HG03045 (cell line): Measurements from ENCODE around the gene ASTN2.

Experiments used
- ATAC-seq: cut with Tn5 transposase; IDR thresholded peaks from one replicate; pipeline ENCODE4 v1.9.1; 2021; ENCODE audit warnings: mild to moderate bottlenecking, moderate library complexity; ENCODE audit not compliant: unreplicated experiment

The ASTN2 gene

DNA sequence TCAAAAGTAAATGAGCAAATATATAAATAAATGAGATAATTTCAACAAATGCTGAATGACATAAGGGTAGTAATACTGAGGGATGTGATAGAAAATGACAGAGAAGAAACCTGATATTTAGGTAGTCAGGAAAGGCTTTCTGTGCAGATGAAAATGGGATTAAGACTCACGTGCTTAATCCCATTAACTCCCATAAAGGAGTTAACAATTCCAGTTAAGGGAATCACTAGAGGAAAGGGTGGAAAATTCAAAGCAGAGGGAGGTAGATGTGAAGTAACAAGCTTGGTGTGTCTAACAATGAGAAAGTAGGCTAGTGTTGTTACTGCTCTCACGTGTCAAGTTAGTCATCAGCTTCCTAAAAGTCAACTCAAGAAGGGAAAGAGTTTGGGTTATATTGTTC, 818.2 kb downstream of the ASTN2 start:
- no peak for ATAC-seq

DNA sequence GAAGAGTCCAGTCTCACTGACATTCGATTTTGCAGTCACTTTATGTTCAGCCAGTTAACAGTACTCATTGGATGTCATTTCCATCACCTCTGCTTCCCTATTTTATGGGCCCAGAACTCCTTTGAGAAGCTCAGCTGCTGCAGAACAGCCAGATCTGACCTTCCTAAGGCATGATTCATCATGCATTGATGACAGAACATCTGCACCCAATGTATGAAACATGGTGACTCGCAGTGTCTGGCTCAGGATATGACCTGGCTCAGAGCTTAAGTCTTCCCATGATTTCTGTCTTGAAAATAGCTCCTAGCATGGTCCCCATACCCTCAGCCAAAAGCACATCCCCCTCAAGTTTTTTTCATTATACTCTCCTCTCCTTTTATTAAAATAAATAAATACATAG, 820.3 kb downstream of the ASTN2 start:
- no peak for ATAC-seq

DNA sequence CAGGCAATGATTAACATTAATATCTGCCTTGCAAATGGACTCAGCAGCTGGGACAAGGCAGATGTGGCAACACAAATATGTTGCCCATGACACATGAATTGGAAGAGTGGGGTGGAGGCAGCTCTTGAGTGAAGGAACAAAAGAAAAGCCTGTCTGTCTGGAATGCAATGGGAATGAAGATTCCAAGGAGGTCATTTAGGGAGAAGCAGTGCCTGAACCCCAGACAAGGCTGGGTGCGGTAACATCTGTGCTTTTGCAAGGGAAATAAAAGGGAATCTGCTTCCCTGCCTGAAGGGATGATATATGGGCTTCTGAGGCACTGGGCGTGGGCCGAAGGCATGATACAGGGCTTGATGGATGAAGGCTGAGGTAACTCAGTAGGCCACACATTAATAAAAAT, 821.9 kb downstream of the ASTN2 start:
- ATAC-seq, result no peak

DNA sequence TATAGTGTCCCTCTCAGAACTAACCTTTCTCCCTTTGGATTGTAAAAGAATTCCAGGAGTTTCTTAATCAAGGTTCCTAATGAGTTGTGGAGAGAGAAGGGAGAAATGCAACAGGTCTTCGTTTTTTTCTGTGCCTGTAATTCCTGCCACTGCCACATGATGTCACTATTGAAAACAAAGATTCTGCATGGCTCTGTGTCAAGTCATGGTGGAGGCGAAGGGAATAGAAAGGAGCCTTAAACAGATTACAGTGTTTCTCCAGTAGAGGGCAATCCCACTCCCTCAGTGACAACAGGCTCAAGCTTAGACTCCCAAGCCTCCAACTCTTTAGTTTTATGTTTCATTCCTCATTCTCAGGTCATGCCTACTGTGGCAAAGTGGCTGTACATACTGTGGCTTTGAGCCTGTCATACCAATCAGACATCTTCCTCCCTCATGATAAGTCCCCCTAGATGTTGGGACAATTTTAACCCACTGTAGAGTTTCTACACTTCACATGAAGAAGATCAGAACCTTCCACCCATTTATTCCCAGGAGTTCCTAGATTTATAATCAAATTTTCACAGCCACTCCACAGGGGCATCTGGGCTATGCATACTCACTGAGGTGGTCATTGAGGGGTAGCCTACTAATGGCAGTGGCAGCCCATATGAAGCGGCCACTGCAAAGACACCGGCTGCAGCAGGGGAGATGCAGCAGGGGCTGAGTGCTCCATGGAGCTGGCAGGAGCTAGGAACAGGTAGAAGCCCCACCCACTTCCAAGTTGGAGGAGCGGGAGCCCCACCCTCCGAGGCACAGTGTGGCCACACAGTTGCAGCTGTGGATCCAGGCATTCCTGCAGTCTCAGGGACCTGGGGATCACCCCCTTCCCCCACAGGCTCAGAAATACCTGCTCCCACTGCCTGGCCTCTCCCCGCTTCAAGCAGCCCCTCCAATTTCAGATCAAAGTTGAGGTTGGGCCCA, 825.2 kb downstream of the ASTN2 start:
- ATAC-seq, result no peak

DNA sequence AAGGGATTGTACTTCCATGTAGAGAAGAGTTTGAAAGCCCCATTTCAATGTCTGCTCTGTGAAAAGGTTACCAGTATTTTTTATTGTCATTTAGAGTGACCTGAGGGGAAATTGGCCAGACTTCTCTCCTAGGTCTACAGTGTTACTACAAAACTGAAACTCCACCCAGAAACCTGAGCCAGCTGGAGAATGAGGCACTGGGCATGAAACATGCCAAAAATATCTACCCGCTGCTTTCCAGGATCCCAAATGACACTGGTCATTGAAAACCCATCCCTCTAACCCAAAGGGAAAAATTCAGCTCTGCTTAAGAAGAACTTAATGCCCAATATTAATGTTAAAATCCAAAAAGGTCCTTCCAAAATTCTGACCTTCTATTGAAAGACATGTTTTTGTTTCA, 826.9 kb downstream of the ASTN2 start:
- ATAC-seq, result no peak

DNA sequence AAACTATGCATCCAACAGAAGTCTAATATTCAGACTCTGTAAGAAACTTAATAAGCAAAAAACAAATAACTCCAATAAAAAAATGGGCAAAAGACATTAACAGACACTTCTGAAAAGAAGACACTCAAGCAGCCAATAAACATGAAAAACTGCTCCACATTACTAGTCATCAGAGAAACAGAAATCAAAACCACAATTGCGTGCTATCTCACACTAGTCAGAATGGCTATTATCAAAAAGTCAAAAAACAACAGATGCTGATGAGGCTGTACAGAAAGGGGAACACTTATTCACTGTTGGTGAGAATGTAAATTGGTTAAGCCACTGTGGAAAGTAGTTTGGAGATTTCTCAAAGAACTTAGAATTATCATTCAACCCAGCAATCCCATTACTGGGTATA, 829.0 kb downstream of the ASTN2 start:
- ATAC-seq, result no peak

DNA sequence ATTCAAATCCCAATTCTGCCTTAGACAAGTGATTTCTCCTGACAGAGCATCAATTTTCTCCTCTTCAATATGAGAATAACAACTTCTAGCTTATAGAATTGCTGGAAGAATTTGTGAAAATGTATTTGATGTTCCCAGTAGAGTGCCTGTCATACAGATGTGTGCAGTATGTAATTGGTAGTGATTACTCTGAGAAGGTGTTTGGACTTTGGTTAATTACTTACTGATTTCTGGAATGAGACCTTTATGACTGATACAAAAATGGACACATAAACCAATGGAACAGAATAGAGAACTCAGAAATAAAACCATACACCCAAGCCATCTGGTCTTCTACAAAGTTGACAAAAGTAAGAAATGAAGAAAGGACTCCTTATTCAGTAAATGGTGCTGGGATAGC, 829.7 kb downstream of the ASTN2 start:
- no peak for ATAC-seq

DNA sequence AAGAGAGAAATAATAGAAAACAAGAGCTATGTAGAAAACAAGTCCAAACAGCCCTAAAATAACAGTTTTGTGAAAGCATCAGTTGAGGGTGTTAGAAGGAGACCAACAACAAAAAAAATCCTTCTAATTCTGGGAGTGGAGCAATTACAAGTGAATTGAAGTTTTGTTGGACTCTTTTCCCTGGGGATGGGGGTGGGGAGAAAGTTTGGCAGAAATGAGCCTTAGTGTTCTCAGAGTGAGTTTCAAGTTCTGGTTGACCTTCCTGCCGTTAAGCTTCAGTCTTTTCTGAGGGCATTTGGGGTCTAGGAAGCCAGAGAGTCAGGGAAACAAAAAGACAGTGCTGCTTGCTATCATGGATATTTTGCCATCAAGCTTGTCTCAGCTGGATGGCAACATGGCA, 834.0 kb downstream of the ASTN2 start:
- ATAC-seq, result no peak

DNA sequence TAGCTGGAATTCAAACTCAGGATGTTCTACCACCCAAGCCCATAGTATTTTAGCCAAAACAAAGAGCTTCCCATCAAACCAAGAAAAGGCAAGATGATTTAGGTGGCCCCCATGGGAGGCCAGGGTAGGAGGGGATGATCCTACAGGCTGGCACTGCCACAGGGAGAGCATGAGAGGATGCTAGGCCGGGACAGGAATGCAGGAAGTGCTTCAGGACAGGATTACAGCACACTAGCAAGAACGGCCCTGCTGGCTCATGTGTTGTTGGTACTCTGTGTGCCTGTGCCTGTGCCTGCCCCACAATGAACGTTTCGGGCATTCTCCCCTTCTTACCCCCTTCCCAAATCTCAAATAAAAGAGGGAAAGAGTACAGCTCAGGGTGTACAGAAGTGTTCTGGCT, 838.5 kb downstream of the ASTN2 start:
- ATAC-seq, result no peak

DNA sequence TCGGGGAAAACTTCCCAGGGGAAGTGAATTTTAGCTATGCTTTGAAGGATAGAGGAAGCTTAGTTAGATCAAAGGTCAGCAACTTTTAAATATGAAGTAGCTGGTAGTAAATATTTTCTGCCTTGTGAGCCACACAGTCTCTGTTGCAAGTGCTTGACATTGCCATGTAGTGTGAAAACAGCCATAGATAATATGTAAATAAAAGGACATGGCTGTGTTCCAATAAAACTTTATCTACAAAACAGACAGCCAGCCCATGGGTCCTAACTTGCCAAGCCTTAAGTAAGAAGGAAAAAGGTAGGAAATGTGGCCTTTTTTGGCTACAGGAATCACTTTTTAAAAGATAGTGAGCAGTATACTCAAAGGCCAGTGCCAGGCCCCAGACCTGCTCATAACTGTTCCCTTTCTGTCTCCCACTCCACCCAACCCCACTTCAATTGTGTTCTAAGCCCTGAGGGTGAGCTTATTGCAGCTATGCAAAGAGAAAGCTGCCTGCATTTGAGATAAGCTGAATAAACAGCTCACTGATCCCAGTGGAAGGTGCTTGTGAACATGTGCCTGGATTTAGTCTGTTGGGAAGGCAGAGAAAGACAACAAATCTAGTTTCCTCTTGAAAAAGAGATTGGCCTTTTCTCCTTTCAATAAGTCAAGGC, 840.7 kb downstream of the ASTN2 start:
- ATAC-seq, result no peak

DNA sequence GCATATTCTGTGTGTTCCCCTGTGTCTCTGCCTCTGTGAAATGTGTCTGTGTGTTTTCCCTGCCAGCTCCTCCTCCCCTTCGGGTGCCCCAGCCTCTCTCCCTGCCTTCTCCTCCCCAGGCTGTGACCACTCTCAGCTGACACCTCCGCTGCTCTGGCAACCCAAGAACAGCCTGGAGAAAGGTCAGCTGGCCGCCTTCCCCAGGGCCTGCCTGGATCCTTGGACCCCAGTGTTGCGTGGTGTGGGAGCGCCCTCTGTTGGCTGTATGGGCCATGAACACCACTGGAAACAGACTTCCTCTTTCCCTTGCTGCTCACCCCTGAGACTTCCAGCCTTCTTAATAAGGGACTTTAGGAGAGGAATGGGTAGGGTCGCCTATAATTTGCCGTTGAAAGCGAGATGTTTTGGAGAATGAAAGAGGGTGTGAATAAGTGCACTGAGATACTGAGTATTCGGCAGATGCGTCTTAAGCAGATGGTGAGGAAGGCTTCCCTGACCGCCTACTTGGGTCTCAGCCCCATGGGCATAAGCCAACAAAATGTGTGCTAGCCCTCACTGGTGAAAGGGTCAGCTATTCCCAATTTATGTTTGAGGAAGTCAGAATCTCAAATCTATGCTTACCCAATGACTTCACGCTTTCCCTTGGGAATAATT, 842.6 kb downstream of the ASTN2 start:
- peak; percentile 70 for ATAC-seq

DNA sequence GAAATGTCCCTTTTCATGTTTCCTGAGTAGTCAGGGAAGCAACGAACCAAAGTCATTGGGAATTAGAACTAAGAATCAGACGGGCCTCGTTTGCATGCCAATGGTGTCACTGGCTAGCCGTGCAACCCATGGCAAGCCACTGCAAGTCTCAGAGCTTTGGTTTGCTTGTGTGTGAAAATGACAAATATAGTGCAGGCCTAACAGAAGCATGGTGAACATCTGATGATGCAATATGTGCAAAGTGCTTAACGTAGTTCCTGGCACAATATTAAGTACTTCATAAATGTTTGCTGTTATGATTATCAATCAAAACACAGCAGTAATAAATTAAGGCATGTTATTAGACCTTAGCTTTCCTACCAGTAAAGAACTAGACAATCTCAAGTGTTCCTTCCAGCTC, 845.7 kb downstream of the ASTN2 start:
- ATAC-seq, result no peak

DNA sequence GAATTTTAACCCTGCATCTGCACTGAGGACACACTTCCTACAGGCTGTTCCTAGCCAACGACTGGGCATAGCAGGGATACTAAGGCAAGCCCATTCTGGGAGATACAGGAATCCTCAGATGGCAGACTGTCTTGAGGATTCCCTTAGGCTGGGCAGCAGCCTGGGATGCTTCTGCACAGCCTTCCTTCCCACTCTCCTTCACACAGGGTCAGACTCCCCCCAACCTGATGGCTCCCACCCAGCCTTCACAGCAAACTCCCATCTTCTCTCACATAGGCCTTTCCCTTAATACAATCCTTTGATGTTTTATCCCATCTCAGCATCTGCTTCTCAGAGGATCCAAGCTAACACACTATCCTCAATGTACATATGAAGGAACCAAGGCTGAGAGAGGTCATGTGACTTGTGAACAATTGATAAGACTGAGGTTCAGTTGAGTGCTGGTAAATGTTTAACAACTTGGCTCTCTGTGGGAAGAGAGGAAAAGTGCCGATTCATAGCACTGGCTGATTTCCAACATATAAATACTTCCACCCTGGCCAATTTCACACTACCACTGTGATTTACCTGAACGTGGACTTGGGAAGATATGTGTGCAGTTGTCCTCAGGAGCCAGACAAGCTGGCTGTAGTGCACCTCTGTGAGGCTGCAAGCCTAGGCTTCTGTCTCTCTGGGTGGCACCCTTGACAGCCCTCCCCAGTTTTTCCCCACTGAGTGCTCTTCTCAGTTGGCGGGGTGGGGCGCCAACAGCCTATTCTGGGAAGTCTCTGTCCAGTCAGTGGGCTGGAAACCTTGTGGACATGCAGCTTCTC, 848.0 kb downstream of the ASTN2 start:
- no peak for ATAC-seq

DNA sequence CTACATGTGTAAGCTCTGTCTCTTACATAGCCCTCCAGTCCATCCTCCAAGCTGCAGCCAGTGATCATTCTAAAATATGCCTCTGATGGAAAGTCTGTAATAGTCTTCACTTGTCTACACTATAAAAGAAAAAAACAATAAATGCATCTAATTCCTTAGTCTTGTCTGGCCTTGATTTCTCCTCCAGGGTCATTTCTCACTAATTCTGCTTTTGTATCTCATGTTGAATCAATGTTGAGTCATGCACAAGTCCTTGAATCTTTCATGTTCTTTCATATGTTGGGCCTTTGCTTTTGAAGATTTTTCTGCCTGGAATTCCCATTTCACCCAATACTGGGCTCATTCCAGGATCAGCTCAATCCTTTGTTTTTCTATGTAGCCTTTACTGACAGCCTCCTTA, 848.9 kb downstream of the ASTN2 start:
- no peak for ATAC-seq

DNA sequence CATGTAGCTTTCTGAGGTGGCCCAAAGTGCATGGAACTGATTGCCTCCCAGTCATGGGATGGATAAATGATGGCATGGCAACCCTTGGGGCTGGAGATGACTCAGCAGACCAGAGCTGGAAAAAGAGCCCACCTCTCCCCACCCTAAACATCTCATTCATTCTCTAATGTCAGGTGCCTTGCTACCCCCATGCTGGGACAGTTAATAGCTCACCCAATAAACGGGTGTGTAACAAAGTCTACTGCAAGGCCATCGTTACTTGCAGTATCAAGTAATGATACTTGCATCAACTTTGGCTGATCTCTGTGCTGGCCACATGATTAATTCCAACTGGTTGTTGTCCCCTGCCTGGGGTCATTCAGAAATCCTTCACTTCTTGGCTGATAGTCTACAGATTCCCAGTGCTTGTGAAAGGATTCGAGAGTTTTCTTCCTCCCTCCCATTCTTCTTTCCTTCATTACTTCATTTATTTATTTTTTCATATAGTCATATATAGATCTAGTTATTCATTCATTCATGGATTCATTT, 850.5 kb downstream of the ASTN2 start:
- ATAC-seq, result no peak

DNA sequence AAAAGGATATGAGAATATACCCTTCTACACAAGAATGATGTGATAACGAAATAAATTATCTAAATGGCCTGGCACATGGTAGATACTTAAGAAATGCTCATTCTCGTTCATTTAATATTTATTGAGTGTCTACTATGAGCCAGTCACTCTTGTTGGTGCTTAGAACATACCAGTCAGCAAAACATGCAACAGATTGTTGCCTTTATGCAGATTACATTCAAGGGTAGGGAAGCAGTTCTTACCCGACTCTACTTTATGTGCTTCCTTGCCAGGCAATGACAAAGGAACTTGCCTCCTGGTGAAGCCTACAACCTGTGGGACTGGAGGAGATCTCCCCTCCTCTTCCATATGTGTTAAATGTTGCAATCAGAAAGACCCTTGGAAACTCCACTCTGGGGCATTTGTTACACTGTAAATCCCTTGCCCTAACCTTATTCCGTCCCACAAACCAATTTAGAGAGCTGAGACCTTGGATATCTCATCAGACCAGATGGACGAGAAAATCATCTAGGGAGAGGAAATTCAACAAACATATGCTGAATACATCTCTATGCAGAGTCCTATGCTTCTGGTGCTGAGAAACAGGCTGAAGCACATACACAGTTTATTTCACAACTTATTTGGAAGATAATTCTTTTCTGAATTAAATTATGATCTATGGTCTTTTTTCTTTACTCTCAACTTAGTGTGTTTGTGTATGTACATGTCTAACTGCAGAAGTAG, 855.9 kb downstream of the ASTN2 start:
- ATAC-seq, result no peak

DNA sequence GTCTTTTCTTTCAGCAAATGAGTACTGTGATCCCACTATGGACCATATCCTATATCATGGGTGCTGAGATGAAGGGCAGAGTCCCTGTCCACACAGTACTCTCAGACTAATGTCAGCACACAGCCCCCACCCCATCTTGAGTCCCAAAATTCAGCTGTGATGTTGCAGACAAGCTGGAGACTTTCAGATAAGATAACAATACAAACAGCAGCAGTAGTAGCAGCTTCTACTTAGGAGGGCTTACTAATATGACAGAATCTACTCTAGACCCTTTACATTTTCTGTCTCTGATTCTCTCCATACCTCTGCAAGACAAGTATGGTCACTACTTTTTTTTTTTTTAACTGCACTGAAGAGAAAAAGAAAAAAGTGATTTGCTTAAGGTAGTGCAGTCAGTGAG, 856.8 kb downstream of the ASTN2 start:
- ATAC-seq, result no peak

DNA sequence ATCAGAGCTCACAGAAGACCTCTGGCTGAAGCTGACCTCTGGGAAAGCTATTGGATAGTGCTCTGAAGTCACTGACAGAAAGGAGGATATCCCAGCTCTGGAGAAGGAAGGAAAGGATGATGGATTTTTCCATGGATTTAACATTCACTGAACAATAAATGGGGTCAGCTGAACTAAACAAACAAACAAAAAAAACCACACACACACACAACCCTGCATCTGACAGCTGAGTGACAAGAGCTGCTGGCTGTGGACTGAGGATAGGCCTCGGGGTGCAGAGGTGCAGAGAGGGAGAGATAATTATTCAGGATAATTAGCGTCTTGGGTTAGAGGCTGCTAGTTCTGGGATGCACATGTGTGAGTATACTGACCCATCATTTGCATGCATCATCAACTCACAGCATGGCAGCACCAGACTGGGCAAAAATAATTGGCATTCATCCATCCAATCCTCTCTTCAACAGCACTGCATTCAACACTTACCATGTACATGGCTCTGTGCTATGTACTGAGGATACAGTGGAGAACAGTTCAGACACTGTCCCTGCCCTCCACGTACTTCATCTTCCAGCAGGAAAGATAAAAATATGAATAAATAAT, 859.2 kb downstream of the ASTN2 start:
- ATAC-seq, result no peak

DNA sequence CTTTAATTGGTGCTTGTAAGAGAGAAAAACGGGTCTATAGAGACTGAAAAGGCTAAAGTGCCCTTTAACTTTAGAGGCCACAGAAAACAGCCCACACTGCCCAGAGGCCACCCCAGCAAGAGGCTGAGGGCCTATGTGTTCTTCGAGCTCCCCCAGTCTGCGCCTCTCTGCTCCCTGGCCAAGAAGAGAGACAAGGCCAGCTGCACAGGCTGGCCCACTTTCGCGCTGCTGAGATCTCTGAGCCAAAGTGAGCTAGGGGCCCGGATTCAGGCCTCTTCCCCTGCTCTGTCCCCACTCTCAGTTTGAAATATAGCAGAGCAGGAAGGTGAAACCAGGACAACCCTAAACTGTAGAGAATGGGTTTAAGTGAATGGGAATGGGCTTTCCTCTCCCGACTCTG, 859.7 kb downstream of the ASTN2 start:
- no peak for ATAC-seq
